Hematopoietic multipotent progenitor cell treated with erythropoietin and hydrocortisone succinate and interleukin-3 and kit ligand, for 17 days (in vitro differentiated cells): ENCODE measurements around the gene ATP7B.
A peak's percentile ranks its signal among the peaks of the same experiment; 100 is the strongest.

ENCODE experiments used
- DNase-seq: peaks from one replicate; pipeline ENCODE4 v3.0.0-alpha.2; 2015; ENCODE audit warnings: low spot score

The ATP7B gene

DNA sequence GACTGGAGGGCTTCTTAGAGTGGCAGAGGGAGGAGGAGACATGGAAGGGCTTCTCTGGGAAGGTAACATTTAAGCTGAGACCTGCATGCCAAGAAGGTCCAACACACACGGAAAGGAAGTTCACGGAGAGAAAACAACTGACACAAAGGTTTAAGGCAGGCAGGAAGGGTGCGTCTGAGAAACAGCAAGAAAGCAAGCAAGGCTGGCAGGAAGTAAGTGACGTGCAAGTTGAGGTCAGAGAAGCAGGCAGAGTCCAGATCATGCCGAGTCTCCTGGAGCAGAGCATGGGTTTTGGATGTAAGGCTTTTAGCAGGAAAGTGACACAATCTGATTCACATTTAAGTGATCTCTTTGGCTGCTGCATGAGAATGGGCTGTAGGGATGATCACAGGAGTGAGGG, 60.5 kb downstream of the ATP7B start:
- DNase-seq, result no peak

DNA sequence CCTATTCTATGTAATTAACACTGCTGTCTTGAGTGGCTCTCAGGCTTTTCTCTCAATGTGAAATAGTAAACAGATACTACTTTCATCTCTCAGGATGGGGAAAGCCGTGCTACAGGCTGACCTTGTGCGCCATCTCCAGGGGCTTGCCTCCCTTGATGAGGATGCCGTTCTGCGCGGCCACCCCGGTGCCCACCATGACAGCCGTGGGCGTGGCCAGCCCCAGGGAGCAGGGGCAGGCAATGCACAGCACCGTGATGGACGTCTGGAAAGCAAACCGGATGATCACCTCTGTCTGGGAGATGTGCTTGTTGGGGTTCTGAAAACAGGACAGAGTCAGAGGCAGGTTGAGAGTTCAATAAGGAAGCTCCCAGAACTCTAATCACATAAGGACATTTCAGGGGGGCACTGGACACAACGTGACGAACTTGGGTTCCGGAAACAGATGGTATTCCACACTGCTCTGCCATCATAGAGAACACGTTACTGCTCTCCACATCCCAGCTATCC, 65.0 kb downstream of the ATP7B start:
- DNase-seq, result no peak

- no peak for DNase-seq
Measured at GRCh38 chr13:51945149-51945548, 66.1 kb downstream of the ATP7B start.

DNA sequence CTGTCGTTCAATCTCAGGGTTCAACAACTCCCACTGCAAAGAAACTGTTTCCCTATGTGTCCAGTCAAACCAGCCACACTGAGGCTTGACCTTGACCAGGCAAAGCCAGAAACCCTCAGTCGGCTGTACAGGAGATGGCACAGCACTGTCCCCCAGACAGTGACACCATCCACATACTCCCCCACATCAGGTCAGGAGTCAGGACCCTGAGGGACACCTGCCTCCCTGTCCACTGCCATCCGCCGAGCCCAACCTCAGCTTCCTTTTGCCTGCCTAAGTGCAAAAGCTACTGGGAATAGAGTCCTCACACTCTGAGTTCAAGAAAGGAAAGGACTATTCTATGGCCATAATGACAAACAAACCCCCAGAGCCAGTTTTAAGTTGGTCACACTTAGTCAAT, 66.8 kb downstream of the ATP7B start:
- DNase-seq, result no peak

DNA sequence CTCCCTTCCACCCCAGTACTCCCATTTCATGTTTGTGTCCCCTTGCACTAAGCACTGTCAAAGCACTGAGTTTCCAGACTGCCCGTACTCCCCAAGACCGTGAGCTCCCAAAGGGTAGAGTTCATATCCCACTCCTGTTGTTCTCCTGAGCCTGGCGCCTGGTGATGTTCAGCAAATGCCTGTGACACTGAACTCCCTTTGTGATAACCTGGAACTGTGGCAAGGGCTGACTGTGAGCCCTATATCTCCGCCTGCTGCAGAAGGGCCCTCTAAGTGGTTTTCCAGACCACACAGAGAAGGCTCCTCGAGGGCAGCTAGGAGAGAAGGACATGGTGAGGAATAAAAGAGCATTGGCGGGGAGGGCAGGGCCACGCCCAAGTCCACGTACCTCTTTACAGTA, 67.5 kb downstream of the ATP7B start:
- DNase-seq, result no peak

DNA sequence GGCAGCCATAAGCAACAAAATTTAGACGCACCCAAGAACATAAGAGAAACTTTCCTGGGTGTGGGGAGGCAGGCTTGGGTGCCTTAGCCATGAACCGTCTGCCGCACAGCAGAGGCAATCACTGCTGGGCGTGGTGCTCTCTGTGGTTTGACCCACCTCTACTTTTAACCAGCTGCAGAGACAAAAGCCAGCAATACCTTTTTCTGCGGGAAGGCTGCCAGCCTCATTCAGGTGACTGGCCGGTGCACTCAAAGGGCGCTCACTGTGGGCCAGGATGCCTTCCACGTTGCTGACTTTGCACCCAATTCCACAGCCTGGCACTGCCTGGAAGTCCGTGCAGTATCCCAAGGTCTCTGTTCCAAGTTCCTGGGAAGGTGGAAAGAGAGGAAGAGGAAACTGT, 69.1 kb downstream of the ATP7B start:
- DNase-seq, result no peak

GRCh38 chr13:51938454-51938853, 72.8 kb downstream of the ATP7B start:
- DNase-seq, result peak; percentile 31

DNA sequence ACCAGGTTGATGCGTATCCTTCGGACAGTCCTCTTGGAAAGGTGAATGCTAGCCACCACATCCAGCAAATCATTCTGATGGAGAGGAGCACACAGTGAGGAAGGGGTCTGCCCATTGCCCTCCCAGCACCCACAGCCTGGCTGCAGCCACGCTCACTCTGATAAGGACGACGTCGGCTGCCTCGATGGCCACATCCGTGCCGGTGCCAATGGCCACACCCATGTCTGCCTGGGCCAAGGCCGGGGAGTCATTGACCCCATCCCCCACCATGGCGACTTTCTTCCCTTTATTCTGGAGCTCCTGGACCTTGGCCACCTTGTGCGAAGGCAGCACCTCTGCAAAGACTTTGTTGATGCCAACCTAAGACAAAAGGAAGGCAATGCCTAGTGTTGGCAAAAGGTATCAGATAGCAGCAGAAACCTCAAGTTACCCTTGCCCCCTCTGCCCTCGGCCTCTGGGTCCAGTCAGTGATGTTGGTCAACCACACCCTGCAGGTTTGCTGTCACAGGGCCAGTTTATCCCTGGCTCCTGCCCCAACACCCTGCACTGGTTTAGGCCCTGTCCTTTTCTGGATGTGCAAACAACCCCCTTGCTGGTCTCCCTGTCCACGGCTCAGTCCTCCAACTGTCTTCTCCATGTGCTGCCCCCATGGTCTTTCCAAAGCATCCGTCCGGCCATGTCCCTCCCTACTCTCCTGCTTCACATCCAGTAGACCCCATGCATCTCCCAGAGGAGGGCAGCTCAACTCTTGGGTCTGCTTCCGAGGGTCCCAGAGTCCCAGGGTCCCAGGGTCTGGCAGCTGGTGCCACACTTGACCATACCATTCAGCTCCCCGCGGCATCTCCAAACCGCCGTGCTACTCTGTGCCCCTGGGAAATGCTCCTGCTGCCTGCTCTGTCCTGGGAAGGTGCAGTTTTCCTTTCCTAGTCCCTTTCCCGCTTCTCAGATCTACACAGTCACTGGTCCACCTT, 73.6 kb downstream of the ATP7B start:
- no peak for DNase-seq

- peak; percentile 29 for DNase-seq
Measured at GRCh38 chr13:51935326-51936171, 75.7 kb downstream of the ATP7B start.

DNA sequence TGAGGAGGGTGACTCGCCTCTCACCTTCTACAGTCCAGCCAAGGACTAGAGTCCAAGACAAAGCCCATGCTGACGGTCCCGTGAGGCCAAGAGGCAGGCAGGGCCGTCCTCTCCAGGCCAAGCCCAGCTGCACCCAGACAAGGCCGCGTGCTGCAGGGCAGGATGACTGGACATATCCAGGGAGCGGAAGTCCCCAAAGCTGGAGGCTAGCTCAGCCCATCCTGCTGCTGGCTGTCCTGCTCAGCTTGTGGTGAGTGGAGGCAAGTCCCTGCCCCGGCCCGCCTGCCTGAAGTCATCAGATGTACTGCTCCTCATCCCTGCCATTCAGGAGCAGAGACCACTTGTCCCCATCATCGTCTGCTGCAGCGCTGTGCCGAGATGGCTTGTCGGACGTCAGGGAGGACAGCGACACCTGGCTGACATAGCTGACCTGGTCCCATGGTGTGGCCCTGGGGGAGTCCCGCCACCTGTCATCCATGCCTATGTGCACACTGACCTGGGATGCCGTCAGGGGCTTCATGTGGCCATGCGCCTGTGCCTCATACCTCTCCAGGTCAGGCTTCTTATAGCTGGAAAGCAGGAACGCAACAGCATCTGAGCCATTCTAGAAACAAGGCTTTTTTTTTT, 76.7 kb downstream of the ATP7B start:
- DNase-seq, result no peak

DNA sequence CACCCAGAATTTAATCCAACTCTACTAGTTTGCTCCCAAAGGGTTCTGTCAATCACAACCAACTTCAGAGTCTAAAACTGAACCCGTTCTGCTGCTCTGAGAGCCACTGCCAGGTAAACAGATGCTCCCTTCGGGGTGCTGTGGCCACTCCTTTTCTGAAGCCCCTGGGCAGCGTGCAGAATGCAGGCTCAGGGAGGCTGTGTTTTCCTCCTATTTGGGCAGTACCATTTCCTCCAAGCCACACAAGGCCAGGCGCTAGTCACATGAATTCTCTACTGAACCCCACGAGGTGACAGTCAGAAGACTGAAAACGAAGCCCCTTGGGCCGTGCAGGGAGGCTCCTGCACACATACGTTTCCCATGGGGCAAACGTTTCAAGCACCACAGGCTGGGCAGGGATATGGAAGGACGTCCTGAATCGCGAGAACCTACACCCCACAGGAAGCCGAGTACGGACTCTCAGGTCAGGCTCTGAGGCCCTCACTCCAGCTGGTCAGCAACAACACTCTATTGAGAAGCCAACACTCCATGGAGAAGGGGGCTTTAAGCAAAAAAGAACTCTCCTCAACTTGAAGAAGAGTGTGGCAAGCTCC, 77.7 kb downstream of the ATP7B start:
- DNase-seq, result no peak

DNA sequence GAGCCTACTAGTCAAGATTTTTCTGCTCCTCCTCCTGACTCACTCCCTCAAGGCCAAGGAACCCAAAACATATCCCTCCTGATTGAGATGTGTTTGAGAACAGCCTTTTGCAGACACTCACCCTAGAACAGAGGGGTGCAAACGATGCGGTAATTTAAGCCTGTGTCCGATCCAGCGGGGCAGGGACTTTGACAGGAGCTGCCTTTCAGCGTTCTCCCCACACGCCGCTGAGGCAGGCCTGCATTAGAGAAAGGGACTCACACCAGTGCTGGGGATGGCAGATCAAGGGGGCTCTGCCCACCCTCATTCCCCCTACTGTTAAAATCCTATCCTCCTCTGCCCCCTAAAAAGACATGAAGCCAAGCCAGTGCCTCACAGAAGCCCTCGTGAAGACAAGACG, 79.0 kb downstream of the ATP7B start:
- no peak for DNase-seq

GRCh38 chr13:51931606-51932005, 79.6 kb downstream of the ATP7B start:
- DNase-seq, result no peak

- no peak for DNase-seq
Measured at GRCh38 chr13:51929699-51930098, 81.6 kb downstream of the ATP7B start.

GRCh38 chr13:51928231-51928630, 83.0 kb downstream of the ATP7B start:
- DNase-seq, result no peak

GRCh38 chr13:51927129-51927528, 84.1 kb downstream of the ATP7B start:
- no peak for DNase-seq

DNA sequence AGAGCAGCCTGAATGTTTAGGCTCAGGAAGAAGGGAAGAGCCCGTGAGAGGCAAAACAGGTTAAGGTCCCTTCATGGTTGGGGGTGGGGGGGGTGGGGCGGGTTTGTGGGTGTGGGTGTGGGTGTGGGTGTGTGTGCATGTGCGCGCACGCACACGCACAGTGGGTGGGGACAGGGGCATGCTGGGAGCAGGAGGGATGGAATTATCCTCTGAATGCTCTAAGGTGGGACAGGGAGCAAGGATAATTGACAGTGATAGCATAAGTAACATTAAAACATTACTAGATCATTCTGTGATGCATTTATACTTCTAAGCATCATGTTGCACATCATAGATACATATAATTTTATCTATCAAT, 84.7 kb downstream of the ATP7B start:
- DNase-seq, result no peak

- DNase-seq, result no peak
Measured at GRCh38 chr13:51925865-51926527, 85.3 kb downstream of the ATP7B start.

- DNase-seq, result no peak
Measured at GRCh38 chr13:51924756-51925544, 86.3 kb downstream of the ATP7B start.

DNA sequence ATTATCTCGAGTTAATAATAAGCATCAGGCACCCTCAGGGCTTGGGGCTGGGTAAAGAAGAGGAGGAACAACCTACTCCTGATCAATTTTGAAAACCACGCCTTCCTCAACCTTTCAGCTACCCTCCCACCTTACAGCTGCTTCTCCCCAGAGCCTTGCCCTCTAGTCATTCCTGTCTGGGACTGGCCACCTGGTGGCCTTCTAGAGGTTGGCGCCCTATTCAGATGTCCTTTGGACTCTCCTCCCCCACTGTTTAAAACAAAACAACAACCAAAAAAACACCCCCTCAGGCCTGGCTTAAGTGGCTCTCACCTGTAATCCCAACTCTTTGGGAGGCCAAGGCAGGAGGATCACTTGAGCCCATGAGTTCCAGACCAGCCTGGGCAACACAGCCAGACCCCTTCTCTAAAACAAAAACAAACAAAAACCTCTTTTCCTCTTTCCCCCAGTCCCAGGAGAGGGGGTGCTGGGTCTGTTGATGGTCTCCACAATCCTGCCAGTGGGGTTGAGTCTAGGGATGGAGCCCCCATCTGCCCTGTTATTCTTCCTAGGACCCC, 87.2 kb downstream of the ATP7B start:
- peak; percentile 12 for DNase-seq
